RWPE1 (cell line): ENCODE measurements around the gene DNASE2B.
"Not testable (repeated sequence)": the region's sequence is repeated elsewhere in the genome, so short reads cannot be mapped to it uniquely, and the experiment has no call there.

ENCODE experiments used
- CTCF ChIA-PET: fragments of 350-600 bp; sonication (Branson Sonifier 250); formaldehyde crosslinking; extraction: SDS; loops from one replicate; lab custom pipeline; 2021; lab: Yijun Ruan, JAX
- POLR2A ChIA-PET: fragments of 400-600 bp; formaldehyde crosslinking; extraction: SDS; loops from one replicate; lab custom pipeline; 2020; ENCODE audit warnings: antibody characterized with exemption; ENCODE audit not compliant: low non-redundant PET; lab: Yijun Ruan, JAX
- DNase-seq: peaks from one replicate; pipeline ENCODE4 v3.0.0; 2012; ENCODE audit warnings: low spot score
- H3K27ac ChIP-seq: fragments of 450-650 bp; 2 replicates; pipeline ENCODE4 v1.5.1; 2017
- CTCF ChIP-seq: fragments of 450-650 bp; conservative IDR thresholded peaks from 2 replicates; pipeline ENCODE4 v1.5.1; 2017; ENCODE audit warnings: low read depth, mild to moderate bottlenecking

The DNASE2B gene

GRCh38 chr1:84433258-84434080 lies 35.2 kb downstream of the DNASE2B start:
- H3K27ac ChIP-seq, result no peak overlapping the region
- ChIA-PET POLR2A (no interaction called here), CTCF (interaction anchor here (0.5 to 3.1 kb wide), 12 partner anchors 14 to 575 kb away, joined by 3 to 12 read pairs (median 4); no protein-coding TSS in a partner anchor)
- TF ChIP-seq CTCF, result peak; percentile 79
- DNase-seq, result peak; percentile 59

- CTCF ChIA-PET, result interaction anchor here (0.6 to 3.1 kb wide), 12 partner anchors 13 to 623 kb away, joined by 3 to 12 read pairs (median 4); no protein-coding TSS in a partner anchor
- peak; percentile 31; the same call in 1 of the 2 replicates for TF ChIP-seq CTCF
- POLR2A ChIA-PET, result no interaction called here
- DNase-seq, result no peak
- H3K27ac ChIP-seq, result no peak overlapping the region
Observed at GRCh38 chr1:84434081-84434769, 35.9 kb downstream of the DNASE2B start.

GRCh38 chr1:84434801-84435549 lies 36.7 kb downstream of the DNASE2B start:
- H3K27ac ChIP-seq, result no peak overlapping the region
- ChIA-PET POLR2A (no interaction called here), CTCF (interaction anchor here (0.6 to 1.3 kb wide), 6 partner anchors 242 to 622 kb away, joined by 3 to 7 read pairs (median 4); no protein-coding TSS in a partner anchor)
- no peak for TF ChIP-seq CTCF
- DNase-seq, result no peak

- no peak for DNase-seq
- TF ChIP-seq CTCF, result no peak
- POLR2A ChIA-PET, result interaction anchor here (0.6 kb wide), 1 partner anchor 492 kb away, joined by 3 read pairs; no protein-coding TSS in a partner anchor
- H3K27ac ChIP-seq, result no peak overlapping the region
- CTCF ChIA-PET, result interaction anchor here (1.0 kb wide), 1 partner anchor 9 kb away, joined by 4 read pairs; no protein-coding TSS in a partner anchor
Observed at GRCh38 chr1:84436876-84437655, 38.8 kb downstream of the DNASE2B start.

- 0 out of 2 replicates have a peak, but pooled peaks have one; percentile 25 for TF ChIP-seq CTCF
- peak; percentile 62 for DNase-seq
- no peak overlapping the region for H3K27ac ChIP-seq
- CTCF ChIA-PET, result interaction anchor here (0.6 to 2.1 kb wide), 6 partner anchors 69 to 330 kb away, joined by 4 to 13 read pairs (median 6); no protein-coding TSS in a partner anchor
- POLR2A ChIA-PET, result no interaction called here
Observed at GRCh38 chr1:84442256-84442655, 44.0 kb downstream of the DNASE2B start.

- H3K27ac ChIP-seq, DNase-seq: not testable (repeated sequence)
- CTCF ChIA-PET, result interaction anchor here (0.6 to 2.1 kb wide), 6 partner anchors 70 to 329 kb away, joined by 4 to 13 read pairs (median 6); no protein-coding TSS in a partner anchor
Observed at GRCh38 chr1:84442747-84443646, 44.7 kb downstream of the DNASE2B start.

GRCh38 chr1:84448704-84449103 lies 50.4 kb downstream of the DNASE2B start:
- POLR2A ChIA-PET, CTCF ChIA-PET, H3K27ac ChIP-seq, DNase-seq: not testable (repeated sequence)

More at GRCh38 chr1:84442747-84443646, 44.7 kb downstream of the DNASE2B start:
- POLR2A ChIA-PET, result not testable (repeated sequence)
